ENCODE measurements around the gene ARHGEF4. TPM values are rescaled to one million over a fixed set of nuclear protein-coding genes. Genes with fewer than 3 reads are reported as not detected.

Gene ARHGEF4
- total and polyA plus RNA-seq, 2 experiments from 2014 or later, result 4.6 to 16.6 TPM

DNA sequence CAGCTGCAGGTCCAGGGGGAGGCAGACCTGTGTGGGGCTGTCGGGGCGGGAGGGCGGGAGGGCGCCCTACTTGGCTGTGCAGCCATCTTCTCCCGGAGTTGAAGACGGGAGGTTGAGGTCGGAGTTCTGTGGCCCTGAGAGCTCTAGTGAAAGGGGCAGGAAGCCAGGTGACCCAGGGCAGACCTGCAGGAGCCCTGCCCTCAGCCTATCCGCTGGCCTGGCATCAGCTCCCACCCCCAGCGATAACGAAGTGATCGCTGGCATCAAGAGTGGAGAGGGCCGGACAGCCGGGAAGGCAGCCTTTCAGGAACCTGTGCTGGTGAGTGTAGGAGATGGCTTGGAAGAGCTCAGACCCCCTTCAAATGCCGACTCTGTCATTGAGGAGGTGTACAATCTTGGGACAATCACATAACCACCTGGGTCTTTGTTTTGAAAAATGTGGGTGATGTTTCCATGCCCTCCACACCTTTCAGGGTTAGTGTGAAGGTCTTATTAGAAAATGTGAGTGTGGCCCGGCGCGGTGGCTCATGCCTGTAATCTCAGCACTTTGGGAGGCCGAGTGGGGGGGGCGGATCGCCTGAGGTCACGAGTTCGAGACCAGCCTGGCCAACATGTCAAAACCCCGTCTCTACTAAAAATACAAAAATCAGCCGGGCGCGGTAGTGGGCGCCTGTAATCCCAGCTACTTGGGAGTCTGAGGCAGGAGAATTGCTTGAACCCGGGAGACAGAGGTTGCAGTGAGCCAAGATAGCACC lies 1.3 kb downstream of the ARHGEF4 start:
- Mint-ChIP-seq H3K36me3 (ENCODE audit: low read depth) (no peaks in the 10 kb centered on the region), H3K9me3 (no peaks in the 10 kb centered on the region), H3K27me3 (ENCODE audit: insufficient read depth, low read depth, poor library complexity) (peaks cover 27% of the 10 kb centered on the region), H3K4me3 (peak overlapping the region; percentile 59), H3K27ac (no peak overlapping the region), H3K4me1 (peaks cover 7% of the 10 kb centered on the region)
- Histone ChIP-seq H3K4me2 (peak overlapping the region; percentile 92), H2AFZ (no peak overlapping the region), H3K79me2 (replicated peaks; ENCODE audit: insufficient read depth) (no peaks in the 10 kb centered on the region), H3F3A (replicated peaks; ENCODE audit: low read depth) (no peaks in the 10 kb centered on the region), H3K4me3 (peak overlapping the region; percentile 77), H4K20me1 (replicated peaks; ENCODE audit: insufficient read depth) (no peaks in the 10 kb centered on the region), H3K9me2 (ENCODE audit: insufficient read depth) (no peaks in the 10 kb centered on the region), H3K27me3 (ENCODE audit: insufficient read depth) (peaks cover 22% of the 10 kb centered on the region), H3K36me3 (ENCODE audit: insufficient read depth) (no peaks in the 10 kb centered on the region), H3K27ac (ENCODE audit: low read depth) (no peak overlapping the region), H3K4me1 (ENCODE audit: insufficient read depth) (peaks cover 7% of the 10 kb centered on the region; the same call in 1 of the 2 replicates)
- ATAC-seq (no peak; the same call in 2 of the 3 replicates), DNase-seq (ENCODE audit: low spot score) (peak; percentile 20)
- no peak for TF ChIP-seq EZH2 (IDR thresholded peaks at IDR 0.05; ENCODE audit: low read depth, unreplicated experiment)
- TF ChIP-seq JUNB (IDR thresholded peaks at IDR 0.05; ENCODE audit: unreplicated experiment), result no peak
- no peak for TF ChIP-seq ZNF114 (CRISPR knock-in tag; IDR thresholded peaks at IDR 0.05)
- TF ChIP-seq ZNF462 (CRISPR knock-in tag; IDR thresholded peaks at IDR 0.05), result no peak
- TF ChIP-seq ETS1 (IDR thresholded peaks at IDR 0.05), result no peak
- TF ChIP-seq NANOG (IDR thresholded peaks at IDR 0.05; ENCODE audit: borderline replicate concordance), result no peak
- TF ChIP-seq, protein P1, sequence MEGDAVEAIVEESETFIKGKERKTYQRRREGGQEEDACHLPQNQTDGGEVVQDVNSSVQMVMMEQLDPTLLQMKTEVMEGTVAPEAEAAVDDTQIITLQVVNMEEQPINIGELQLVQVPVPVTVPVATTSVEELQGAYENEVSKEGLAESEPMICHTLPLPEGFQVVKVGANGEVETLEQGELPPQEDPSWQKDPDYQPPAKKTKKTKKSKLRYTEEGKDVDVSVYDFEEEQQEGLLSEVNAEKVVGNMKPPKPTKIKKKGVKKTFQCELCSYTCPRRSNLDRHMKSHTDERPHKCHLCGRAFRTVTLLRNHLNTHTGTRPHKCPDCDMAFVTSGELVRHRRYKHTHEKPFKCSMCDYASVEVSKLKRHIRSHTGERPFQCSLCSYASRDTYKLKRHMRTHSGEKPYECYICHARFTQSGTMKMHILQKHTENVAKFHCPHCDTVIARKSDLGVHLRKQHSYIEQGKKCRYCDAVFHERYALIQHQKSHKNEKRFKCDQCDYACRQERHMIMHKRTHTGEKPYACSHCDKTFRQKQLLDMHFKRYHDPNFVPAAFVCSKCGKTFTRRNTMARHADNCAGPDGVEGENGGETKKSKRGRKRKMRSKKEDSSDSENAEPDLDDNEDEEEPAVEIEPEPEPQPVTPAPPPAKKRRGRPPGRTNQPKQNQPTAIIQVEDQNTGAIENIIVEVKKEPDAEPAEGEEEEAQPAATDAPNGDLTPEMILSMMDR (conservative IDR thresholded peaks at IDR 0.05; ENCODE audit: low read depth in 2 of 2), result no peak
- no peak for TF ChIP-seq POLR2AphosphoS5 (IDR thresholded peaks at IDR 0.05; ENCODE audit: low read depth)
- no peak for TF ChIP-seq REST (IDR thresholded peaks at IDR 0.05; ENCODE audit: unreplicated experiment)
- no peak for TF ChIP-seq EZH2phosphoT487 (IDR thresholded peaks at IDR 0.05; ENCODE audit: unreplicated experiment)
- no peak for TF ChIP-seq CREB1 (CRISPR knock-in tag; IDR thresholded peaks at IDR 0.05; ENCODE audit: low read depth)
- TF ChIP-seq STAT1 (IDR thresholded peaks at IDR 0.05; ENCODE audit: unreplicated experiment), result no peak
- no peak for TF ChIP-seq ZNF331 (CRISPR knock-in tag; IDR thresholded peaks at IDR 0.05; ENCODE audit: low read depth)

All from GM23338 (cell line).